Measurements from ENCODE around the gene LAMA1.
"Not testable (repeated sequence)": the region's sequence is repeated elsewhere in the genome, so short reads cannot be mapped to it uniquely, and the experiment has no call there.

LAMA1 gene

GRCh38 chr18:6940451-6940850 lies 177.1 kb downstream of the LAMA1 start:
- DNase-seq: no peak

GRCh38 chr18:6939972-6940371 lies 177.6 kb downstream of the LAMA1 start:
- no peak for DNase-seq

DNA sequence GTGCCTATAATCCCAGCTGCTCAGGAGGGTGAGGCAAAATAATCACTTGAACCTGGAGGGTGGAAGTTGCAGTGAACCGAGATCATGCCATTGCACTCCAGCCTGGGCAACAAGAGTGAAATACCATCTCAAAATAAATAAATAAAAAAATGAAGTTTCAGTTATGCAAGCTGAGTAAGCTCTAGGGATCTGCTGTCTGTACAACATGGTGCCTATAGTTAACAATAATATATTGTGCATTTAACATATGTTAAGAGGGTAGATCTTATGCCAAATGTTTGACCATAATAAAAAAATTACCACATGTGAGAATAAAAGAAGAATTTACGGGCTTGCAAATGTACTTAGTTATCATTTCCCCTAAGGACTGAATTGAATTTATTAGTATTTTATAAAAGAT lies 179.2 kb downstream of the LAMA1 start:
- not testable (repeated sequence) for DNase-seq

- DNase-seq: no peak
Measured at GRCh38 chr18:6938003-6938402, 179.6 kb downstream of the LAMA1 start.

GRCh38 chr18:6934859-6935258 lies 182.7 kb downstream of the LAMA1 start:
- DNase-seq: no peak

GRCh38 chr18:6929370-6930102 lies 188.1 kb downstream of the LAMA1 start:
- DNase-seq: no peak

DNA sequence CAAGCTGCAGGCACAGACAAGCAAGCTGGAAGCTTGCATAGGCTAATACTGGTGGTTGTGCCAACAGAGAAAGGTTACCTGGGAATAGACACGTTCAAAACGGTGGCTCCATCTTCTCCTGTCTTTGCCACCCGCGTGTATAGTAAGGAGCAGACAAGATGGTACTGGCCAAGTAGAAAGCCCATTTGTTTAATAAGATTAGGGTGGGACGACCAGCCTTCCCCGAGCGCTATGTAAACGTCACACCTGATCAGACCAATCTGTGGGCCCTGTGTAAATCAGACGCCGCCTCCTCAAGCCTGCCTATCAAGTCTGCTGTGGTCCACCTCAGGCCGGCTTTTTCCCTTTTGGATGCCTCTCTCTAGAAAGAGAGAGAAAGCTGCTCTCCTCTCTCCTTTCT lies 189.2 kb downstream of the LAMA1 start:
- no peak for DNase-seq

GRCh38 chr18:6927153-6927552 lies 190.4 kb downstream of the LAMA1 start:
- no peak for DNase-seq

GRCh38 chr18:6923220-6923619 lies 194.4 kb downstream of the LAMA1 start:
- no peak for DNase-seq

DNA sequence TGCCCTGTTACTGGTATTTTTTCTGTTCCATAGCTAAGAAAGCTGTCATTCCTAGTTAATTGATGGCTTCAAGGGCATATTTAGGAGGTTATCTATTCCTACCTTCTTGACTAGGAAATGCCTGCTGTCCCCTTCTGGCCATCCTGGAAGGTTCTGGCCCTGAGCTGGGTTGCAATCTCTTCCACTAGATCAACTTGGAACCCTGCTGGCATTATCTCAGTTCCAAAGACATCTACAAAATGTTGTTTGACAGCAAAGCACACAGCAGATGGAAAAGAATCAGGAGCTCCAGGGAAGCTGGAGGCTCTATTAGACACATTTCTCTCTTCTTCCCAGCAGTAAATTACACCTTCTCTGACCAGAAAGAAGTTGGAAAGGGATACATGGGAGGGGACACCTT lies 196.0 kb downstream of the LAMA1 start:
- DNase-seq: no peak

DNA sequence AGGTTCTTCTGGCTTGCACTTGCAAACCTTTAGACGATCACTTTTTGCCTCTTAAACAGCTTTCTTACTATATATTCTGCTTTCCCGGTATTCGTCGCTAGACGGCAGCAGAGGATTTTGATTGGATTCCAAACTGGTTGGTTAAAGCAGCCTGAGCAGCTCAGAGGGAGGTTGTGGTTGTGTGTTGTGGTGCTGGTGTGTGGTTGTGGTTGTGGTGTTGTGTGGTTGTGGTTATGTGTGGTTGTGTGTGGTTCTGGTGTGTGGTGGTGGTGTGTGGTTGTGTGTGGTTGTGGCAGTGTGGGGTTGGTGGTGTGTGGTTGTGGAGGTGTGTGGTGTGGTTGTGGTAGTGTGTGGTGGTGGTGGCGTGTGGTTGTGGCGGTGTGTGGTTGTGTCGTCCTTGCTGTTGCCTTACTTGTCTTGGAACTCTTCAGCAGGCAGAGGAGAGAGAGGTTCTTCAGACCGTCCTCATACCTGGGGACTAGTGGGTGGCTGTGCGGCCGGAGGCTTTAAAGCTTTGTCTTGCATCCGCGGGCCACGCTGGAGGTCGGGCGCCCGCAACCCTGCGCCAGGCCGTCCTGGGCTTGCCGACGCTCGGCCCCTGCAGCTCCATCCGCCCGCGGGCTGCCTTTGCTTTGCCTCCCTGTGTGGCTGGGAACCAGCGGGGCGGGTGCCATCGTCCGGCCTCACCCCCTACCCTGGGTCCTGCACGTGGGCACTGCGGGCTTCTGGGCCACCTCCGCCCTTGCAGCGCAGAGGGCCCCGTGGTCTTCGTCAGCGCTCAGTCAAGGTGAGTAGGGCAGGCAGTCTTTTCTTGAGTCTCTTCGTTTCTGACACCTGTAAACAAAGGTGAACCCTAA lies 197.3 kb downstream of the LAMA1 start:
- peak; percentile 18 for DNase-seq

DNA sequence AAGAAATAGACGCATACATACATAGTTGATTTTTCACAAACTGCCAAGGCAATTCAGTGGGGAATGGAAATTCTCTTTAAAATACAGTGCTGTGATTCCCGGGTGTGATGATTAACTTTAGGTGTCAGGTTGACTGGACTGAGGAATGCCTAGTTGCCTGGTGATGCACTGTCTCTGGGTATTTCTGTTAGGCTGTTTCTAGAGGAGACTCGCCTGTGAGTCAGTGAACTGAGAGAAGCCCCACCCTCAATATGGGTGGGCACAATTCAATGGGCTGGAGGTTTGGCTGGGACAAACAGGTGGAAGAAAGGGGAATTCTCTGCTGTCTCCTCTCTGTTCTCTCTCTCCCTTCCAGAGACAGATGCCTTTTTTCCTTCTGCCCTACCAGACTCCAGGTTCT lies 200.5 kb downstream of the LAMA1 start:
- DNase-seq: no peak

GRCh38 chr18:6901286-6901926 lies 216.2 kb downstream of the LAMA1 start:
- DNase-seq: no peak

GRCh38 chr18:6891788-6892187 lies 225.8 kb downstream of the LAMA1 start:
- no peak for DNase-seq

All from MV-4-11 (cell line).